Stomach (tissue), 9 donors: ENCODE data around the gene SLC29A1. TPM values are rescaled to one million over a fixed set of nuclear protein-coding genes. Genes with fewer than 3 reads are reported as not detected.

Experiments
- DNase-seq, 2 donors: peaks; one replicate each; pipeline versions ENCODE4 v3.0.0 to v3.0.0-alpha.2; 2013 to 2019
- H3K27ac ChIP-seq, 5 donors: fragments of 200-600 bp in 4 of 5; sonication (generic) in 4 of 5; one replicate each; pipeline ENCODE4 v1.5.1; 2013 to 2019; ENCODE audit warnings: mild to moderate bottlenecking in 1 of 5, moderate library complexity in 1 of 5
- H3K27me3 ChIP-seq, 3 donors: fragments of 200-600 bp; sonication (generic); one replicate each; pipeline ENCODE4 v1.5.1; 2017 to 2019; ENCODE audit warnings: mixed run types in 1 of 3
- H3K36me3 ChIP-seq, 4 donors: fragments of 200-600 bp; sonication (generic); 1 replicate in 3 of 4; 2 replicates in 1 of 4; pipeline ENCODE4 v1.5.1; 2016 to 2019
- H3K4me1 ChIP-seq, 4 donors: fragments of 200-600 bp; sonication (generic); one replicate each; pipeline ENCODE4 v1.5.1; 2016 to 2019
- H3K4me3 ChIP-seq, 4 donors: fragments of 200-600 bp; sonication (generic) in 3 of 4; one replicate each; pipeline ENCODE4 v1.5.1; 2016 to 2019; ENCODE audit warnings: mild to moderate bottlenecking in 1 of 4
- H3K9me3 ChIP-seq, 4 donors: fragments of 200-600 bp; sonication (generic); one replicate each; pipeline ENCODE4 v1.5.1; 2016 to 2019
- EP300 ChIP-seq: sonication (generic); formaldehyde crosslinking; IDR thresholded peaks from one replicate; pipeline ENCODE4 v1.6.1; 2017; ENCODE audit warnings: antibody characterized with exemption
- POLR2A ChIP-seq, 4 donors: fragments of 450-650 bp; IDR thresholded peaks; one replicate each; pipeline ENCODE4 v1.6.1; 2016; ENCODE audit warnings: antibody characterized with exemption in 4 of 4, control low read depth in 2 of 4, mild to moderate bottlenecking in 1 of 4, moderate library complexity in 1 of 4
- POLR2AphosphoS5 ChIP-seq, 3 donors: sonication (generic); formaldehyde crosslinking; IDR thresholded peaks; one replicate each; pipeline ENCODE4 v1.6.1; 2016; ENCODE audit warnings: antibody characterized with exemption in 3 of 3
- WGBS, 5 donors: extraction: QIAGEN DNeasy Blood & Tissue Kit in 3 of 5; methylation state at CpG; one replicate each; pipeline versions ENCODE4 v1.1.5 to v1.1.7; 2013 to 2018; 5-methylcytosine and 5-hydroxymethylcytosine counted together
- intact Hi-C: fragments of 100-400 bp; cut with DNase I; formaldehyde crosslinking; loops from one replicate; pipeline ENCODE4 v1.15.1; 2023; ENCODE audit warnings: low total_unique reads
- polyA plus RNA-seq, 3 donors: library from polyadenylated mRNA; stranded (reverse); fragments of 200-250 nt; gene quantifications; one replicate each; pipeline ENCODE4 v1.2.3, GENCODE V29; 2013
- total RNA-seq, 5 donors: library from RNA; depleted of rRNA; stranded (reverse); fragments of >200 nt; gene quantifications; one replicate each; pipeline versions ENCODE4 v1.1.0 to v1.2.3, GENCODE V29; 2014 to 2016
- TF ChIP-seq, protein P1 (sequence below), 7 experiments: fragments of 450-650 bp in 4 of 7; fragments of 200-600 bp in 3 of 7; sonication (generic) in 3 of 7; IDR thresholded peaks; one replicate each; pipeline ENCODE4 v1.5.1; 2016 to 2019; ENCODE audit warnings: antibody characterized with exemption in 7 of 7, control low read depth in 2 of 7, mild to moderate bottlenecking in 1 of 7
- donor health status: healthy with polysubstance abuse.
- donor health status: Bipolar disorder and iron deficiency.
- donor health status: healthy.

SLC29A1 gene
- total and polyA plus RNA-seq, 8 donors, result 22.6 to 217 (median 36.2) TPM

DNA sequence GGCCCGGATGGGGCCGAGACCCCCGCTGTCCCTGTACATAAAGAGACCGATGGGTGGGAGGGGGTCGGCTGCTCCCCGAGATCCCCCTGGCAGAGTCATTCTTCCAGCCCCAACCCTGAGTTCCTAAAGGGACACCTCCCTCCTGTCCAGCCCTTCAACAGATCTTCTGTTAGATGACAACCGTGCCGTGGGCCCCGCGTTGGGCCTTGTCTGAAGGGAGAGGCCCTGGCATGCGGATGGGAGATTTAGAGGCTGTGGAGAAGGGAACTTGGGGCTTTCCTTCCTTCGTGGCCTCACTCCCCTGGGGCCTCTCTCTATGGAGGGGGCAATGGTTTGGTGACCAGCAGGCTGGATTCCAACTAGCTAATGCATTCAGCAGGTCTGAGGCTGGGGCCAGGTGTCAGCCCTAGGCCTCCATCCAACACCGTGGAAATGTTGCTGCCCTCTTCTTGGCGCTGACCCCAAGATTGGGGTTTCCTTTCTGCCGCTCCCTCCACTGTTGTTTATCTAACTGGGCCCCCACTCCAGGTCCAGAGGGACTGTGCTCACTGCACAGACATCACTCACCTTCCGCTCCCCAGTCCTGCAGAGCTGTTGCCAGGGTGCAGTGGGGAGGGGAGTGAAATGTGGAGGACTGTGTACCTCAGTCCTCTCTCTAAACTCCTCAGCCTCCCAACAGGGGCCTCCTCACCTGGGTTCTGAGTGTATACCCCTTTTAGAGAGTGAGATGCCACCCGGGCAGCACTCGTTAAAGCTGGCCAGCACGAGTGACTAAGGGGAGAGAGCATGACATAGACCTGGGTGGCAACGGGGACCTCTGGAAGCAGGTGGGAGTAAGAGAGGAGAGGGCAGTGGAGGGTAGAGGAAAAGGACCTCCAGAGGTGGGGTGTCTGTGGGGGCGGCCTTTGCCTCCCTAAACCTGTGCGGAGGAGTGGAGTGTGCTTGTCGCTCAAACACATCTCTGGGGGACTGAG lies 53.6 kb downstream of the SLC29A1 start:
- no peak for DNase-seq
- H3K27ac ChIP-seq, result no peak overlapping the region
- peaks cover 10 to 13% (median 12%) of the 10 kb centered on the region in 4 donors for H3K4me1 ChIP-seq
- peak overlapping the region in 1 of 4 donors; percentile 46 for H3K4me3 ChIP-seq
- TF ChIP-seq POLR2AphosphoS5 (IDR thresholded peaks at IDR 0.05) (no peak), EP300 (no peak), POLR2A (IDR thresholded peaks at IDR 0.05) (no peak)
- TF ChIP-seq, protein P1, sequence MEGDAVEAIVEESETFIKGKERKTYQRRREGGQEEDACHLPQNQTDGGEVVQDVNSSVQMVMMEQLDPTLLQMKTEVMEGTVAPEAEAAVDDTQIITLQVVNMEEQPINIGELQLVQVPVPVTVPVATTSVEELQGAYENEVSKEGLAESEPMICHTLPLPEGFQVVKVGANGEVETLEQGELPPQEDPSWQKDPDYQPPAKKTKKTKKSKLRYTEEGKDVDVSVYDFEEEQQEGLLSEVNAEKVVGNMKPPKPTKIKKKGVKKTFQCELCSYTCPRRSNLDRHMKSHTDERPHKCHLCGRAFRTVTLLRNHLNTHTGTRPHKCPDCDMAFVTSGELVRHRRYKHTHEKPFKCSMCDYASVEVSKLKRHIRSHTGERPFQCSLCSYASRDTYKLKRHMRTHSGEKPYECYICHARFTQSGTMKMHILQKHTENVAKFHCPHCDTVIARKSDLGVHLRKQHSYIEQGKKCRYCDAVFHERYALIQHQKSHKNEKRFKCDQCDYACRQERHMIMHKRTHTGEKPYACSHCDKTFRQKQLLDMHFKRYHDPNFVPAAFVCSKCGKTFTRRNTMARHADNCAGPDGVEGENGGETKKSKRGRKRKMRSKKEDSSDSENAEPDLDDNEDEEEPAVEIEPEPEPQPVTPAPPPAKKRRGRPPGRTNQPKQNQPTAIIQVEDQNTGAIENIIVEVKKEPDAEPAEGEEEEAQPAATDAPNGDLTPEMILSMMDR (IDR thresholded peaks at IDR 0.05), result no peak
- WGBS, 5 donors, result 76 to 86% (median 81%) methylated on average over 17 to 23 of the region's 23 CpGs
- intact Hi-C loops, result no loop called here
- H3K9me3 ChIP-seq, result no peaks in the 10 kb centered on the region
- peaks cover 0 to 78% (median 55%) of the 10 kb centered on the region in 3 donors for H3K27me3 ChIP-seq
- no peaks in the 10 kb centered on the region for H3K36me3 ChIP-seq

DNA sequence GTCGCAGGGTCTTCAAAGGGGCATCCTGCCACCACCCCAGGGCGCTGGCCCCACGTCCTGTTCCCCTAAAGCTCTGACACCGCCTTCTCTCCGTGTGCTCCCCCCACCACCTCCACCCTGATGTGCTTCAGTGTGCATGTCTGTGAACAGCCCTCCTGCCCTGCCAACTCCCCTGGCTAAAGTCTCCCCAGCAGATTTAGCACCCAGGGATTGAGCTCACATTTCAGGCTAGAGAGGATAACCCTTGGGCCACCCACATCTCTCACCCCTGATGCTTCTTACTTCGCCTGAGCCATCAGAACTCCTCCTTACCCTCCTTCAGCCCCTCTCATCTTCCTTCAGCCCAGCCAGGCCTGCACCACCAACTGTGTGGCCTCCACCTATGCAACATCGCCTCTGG lies 54.4 kb downstream of the SLC29A1 start:
- Histone ChIP-seq H3K9me3 (no peaks in the 10 kb centered on the region), H3K4me3 (no peak overlapping the region), H3K4me1 (peaks cover 10 to 13% (median 12%) of the 10 kb centered on the region in 4 donors), H3K27me3 (peaks cover 0 to 77% (median 51%) of the 10 kb centered on the region in 3 donors), H3K36me3 (no peaks in the 10 kb centered on the region), H3K27ac (no peak overlapping the region)
- no peak for DNase-seq
- TF ChIP-seq POLR2AphosphoS5 (IDR thresholded peaks at IDR 0.05) (no peak), EP300 (no peak), POLR2A (IDR thresholded peaks at IDR 0.05) (no peak)
- TF ChIP-seq, protein P1 (IDR thresholded peaks at IDR 0.05), result no peak
- WGBS, 5 donors, result 73 to 83% (median 80%) methylated on average over 7 of the region's 7 CpGs
- intact Hi-C loops, result no loop called here

DNA sequence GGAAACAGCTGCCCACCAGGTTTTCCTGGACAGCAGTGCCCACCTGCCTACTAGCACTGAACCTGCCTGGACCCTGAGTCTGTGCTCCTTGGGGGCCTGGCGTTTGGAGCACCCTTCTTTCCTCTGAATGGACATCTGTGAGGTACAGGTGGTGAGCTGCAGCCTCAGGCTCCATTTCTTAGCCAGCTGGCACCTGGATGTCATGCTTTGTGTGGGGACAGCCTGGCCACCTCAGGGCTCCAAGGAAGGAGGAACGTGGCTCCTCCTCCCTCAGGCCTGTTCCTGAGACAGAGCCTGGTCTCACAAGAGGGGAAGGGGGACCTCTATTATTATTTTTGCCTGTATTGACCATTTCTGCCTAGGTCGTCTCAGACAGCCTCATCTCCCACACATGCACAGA lies 54.9 kb downstream of the SLC29A1 start:
- no peak overlapping the region for H3K4me3 ChIP-seq
- intact Hi-C loops, result no loop called here
- TF ChIP-seq, protein P1 (IDR thresholded peaks at IDR 0.05), result no peak
- no peak for TF ChIP-seq POLR2AphosphoS5 (IDR thresholded peaks at IDR 0.05)
- no peak for TF ChIP-seq EP300
- no peak for TF ChIP-seq POLR2A (IDR thresholded peaks at IDR 0.05)
- H3K36me3 ChIP-seq, result no peaks in the 10 kb centered on the region
- H3K4me1 ChIP-seq, result peaks cover 10 to 13% (median 12%) of the 10 kb centered on the region in 4 donors
- no peak for DNase-seq
- 51 to 68% (median 65%) methylated on average over 2 to 3 of the region's 3 CpGs for WGBS, 5 donors
- no peaks in the 10 kb centered on the region for H3K9me3 ChIP-seq
- H3K27me3 ChIP-seq, result peaks cover 0 to 74% (median 46%) of the 10 kb centered on the region in 3 donors
- H3K27ac ChIP-seq, result no peak overlapping the region

DNA sequence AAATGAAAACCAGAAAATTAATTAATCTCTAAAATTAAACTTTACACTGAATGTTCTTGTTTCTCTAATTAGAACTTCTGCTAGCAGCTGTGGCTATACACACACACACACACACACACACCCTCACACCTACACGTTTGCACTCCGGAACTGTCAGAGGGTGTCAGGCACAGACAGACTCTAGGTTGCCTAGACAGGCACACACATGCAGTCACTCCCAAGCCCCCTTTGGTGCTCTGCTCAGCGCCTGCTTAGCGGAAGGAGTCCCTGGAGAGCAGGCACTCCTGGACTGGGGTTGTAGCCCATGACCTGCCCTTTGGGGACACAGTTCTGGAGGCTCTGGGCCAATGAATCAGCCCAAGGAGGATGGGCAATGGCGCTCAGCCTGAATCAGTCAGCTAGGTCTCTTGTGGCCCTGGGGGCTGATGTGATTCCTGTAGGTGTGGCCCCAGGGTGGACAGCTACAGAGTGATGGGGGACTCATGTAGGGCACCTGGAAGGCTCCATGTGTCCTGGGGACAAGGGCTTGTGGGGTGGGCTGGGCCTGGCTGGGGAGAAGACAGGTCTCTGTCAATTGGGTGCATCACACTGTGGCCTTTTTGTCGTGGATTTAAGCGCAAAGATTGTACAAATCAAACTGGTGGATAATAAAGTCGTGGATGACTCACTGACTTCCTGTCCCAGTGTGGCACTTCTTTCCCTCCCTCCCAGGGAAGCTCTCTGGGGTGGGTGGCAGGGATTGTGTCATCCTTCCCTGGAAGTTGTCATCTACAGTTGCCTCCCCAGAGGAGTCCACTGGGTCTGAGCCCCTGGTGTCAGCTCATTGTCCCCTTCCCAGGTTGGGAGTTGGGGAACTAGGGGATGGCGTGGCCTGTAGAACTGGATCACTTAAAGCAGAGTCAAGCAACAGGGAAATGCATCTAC lies 55.6 kb downstream of the SLC29A1 start:
- peaks cover 10 to 13% (median 12%) of the 10 kb centered on the region in 4 donors for H3K4me1 ChIP-seq
- no peak overlapping the region for H3K4me3 ChIP-seq
- DNase-seq, result no peak
- WGBS, 5 donors, result 54 to 77% (median 63%) methylated on average over 6 to 9 of the region's 9 CpGs
- H3K27me3 ChIP-seq, result peaks cover 0 to 74% (median 41%) of the 10 kb centered on the region in 3 donors
- intact Hi-C loops, result no loop called here
- no peaks in the 10 kb centered on the region for H3K36me3 ChIP-seq
- no peaks in the 10 kb centered on the region for H3K9me3 ChIP-seq
- TF ChIP-seq EP300 (no peak), POLR2A (IDR thresholded peaks at IDR 0.05) (no peak), POLR2AphosphoS5 (IDR thresholded peaks at IDR 0.05) (no peak)
- TF ChIP-seq, protein P1 (IDR thresholded peaks at IDR 0.05), result no peak
- H3K27ac ChIP-seq, result no peak overlapping the region
